HEK293T (cell line): ENCODE results near the gene CA11.

ENCODE experiments used
- BHLHE40 ChIP-seq: fragments of 450-650 bp; IDR thresholded peaks from 2 replicates; pipeline ENCODE4 v1.6.1; 2016; ENCODE audit warnings: mild to moderate bottlenecking, moderate library complexity, borderline replicate concordance
- ELF4 ChIP-seq: fragments of 450-650 bp; IDR thresholded peaks from 2 replicates; pipeline ENCODE4 v1.6.1; 2017; ENCODE audit warnings: antibody characterized with exemption
- FOXK2 ChIP-seq: fragments of 450-650 bp; IDR thresholded peaks from 2 replicates; pipeline ENCODE4 v1.6.1; 2016; ENCODE audit warnings: mild to moderate bottlenecking
- NFRKB ChIP-seq: fragments of 450-650 bp; IDR thresholded peaks from 2 replicates; pipeline ENCODE4 v1.6.1; 2016; ENCODE audit warnings: mild to moderate bottlenecking, moderate library complexity
- SP1 ChIP-seq: fragments of 450-650 bp; IDR thresholded peaks from 2 replicates; pipeline ENCODE4 v1.6.1; 2017
- SUZ12 ChIP-seq: fragments of 450-650 bp; IDR thresholded peaks from 2 replicates; pipeline ENCODE4 v1.6.1; 2016; ENCODE audit warnings: mild to moderate bottlenecking
- ZNF384 ChIP-seq: fragments of 450-650 bp; IDR thresholded peaks from 2 replicates; pipeline ENCODE4 v1.6.1; 2016
- TF ChIP-seq, protein P1 (sequence below): fragments of 450-650 bp; IDR thresholded peaks from 2 replicates; pipeline ENCODE4 v1.6.1; 2016

DNA sequence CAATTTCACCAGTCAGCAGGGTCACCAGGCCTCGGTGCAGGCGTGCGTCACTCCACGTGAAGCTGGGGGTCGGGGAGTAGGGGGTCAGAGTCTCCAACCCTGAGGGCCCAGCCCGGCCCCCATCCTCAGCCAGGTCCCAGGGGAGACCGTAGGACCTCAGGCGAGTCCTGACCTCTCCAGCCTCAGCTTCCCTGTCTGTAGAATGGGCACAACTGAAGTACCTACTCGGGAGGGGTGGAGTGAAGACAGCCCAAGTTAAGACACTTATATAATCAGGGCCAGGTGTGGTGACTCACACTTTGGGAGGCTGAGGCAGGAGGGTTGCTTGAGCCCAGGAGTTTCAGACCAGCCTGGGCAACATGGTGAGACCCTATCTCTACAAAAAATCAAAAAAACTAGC lies 42.1 kb downstream of the CA11 start:
- no peak for TF ChIP-seq FOXK2
- no peak for TF ChIP-seq ZNF384
- TF ChIP-seq SP1, result no peak
- TF ChIP-seq, protein P1, sequence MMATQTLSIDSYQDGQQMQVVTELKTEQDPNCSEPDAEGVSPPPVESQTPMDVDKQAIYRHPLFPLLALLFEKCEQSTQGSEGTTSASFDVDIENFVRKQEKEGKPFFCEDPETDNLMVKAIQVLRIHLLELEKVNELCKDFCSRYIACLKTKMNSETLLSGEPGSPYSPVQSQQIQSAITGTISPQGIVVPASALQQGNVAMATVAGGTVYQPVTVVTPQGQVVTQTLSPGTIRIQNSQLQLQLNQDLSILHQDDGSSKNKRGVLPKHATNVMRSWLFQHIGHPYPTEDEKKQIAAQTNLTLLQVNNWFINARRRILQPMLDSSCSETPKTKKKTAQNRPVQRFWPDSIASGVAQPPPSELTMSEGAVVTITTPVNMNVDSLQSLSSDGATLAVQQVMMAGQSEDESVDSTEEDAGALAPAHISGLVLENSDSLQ, result no peak
- TF ChIP-seq ELF4, result no peak
- TF ChIP-seq SUZ12, result no peak
- TF ChIP-seq BHLHE40, result no peak
- no peak for TF ChIP-seq NFRKB
